ENCODE data around the gene ESPN.
A peak's percentile ranks its signal among the peaks of the same experiment; 100 is the strongest.
"Not testable (repeated sequence)": the region's sequence is repeated elsewhere in the genome, so short reads cannot be mapped to it uniquely, and the experiment has no call there.

The ESPN gene

DNA sequence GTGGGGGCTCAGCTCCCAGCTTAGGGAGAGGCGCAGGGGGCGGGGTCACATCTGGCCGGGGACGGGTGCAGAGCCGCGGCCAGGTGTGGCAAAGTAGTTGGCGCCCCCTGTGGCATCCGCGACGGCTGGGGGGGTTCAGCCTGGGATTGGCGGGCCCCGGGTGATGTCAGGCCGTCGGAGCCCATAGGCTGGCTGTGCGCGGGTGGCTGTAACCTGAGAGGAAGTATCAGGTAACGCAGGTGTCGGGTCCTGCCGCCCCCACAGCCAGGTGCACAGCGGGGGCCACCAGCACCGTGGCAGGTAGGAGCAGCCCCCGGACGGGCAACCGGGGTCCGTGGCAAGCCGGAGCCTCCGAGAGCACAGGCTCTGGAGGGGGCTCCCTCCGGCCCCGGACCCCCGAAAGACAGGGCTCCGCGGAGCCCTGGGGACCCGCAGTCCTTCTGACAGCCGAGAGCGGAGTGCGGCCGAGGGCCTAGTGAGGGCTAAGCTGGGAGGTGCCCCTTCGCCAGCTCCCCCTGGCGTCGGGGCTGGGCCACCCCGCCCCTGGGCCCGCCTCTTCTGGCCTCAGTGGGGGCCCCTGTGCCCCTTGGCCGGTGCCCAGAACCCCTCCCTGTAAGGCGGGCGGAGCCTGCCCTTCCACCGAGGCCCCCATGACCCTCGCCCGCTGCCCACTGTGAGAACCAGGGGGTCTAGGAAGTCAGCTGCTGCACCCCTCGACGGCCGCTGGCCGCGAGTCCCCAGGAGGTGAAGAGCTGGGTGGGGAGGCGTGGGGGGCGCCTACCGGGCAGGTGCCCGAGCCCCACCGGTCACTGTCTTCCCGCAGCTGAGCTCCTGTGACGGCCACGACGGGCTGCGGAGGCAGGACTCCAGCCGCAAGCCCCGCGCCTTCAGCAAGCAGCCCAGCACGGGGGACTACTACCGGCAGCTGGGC, 23.5 kb downstream of the ESPN start:
- no peak overlapping the region for H3K27ac ChIP-seq

GRCh38 chr1:6448749-6449631, 24.4 kb downstream of the ESPN start:
- H3K27ac ChIP-seq = no peak overlapping the region
- no peak for TF ChIP-seq ZFX (IDR thresholded peaks at IDR 0.05; ENCODE audit: borderline replicate concordance)
- TF ChIP-seq CTCF (IDR thresholded peaks at IDR 0.05) = 0 out of 2 replicates have a peak, but pooled peaks have one; percentile 23

More for the DNA sequence above, 23.5 kb downstream of the ESPN start:
- no peak for TF ChIP-seq CTCF (IDR thresholded peaks at IDR 0.05)
- TF ChIP-seq ZFX (IDR thresholded peaks at IDR 0.05; ENCODE audit: borderline replicate concordance) = no peak

DNA sequence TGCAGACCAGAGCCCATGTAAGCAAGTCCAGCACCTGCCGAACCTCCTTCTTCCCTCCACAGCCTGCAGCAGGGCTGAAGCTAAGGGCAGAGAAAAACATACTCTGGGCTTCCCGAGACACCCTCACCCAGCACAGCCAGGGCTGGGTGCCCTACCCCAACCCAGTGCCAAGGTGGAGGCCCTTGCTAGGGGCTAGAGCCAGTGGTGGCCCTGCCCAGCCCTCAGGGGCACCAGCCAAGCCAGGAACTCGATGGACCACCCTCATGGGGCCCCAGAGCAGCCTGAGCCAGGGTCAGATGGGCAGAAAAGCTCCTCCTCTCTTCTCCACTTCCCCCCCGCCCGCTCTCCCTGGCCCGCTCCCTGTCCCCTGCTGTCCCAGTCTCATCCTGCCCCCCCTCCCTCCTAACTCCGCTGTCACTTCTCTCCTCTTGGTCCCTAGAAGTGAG, 25.5 kb downstream of the ESPN start:
- TF ChIP-seq ZFX (IDR thresholded peaks at IDR 0.05; ENCODE audit: borderline replicate concordance) (no peak), CTCF (IDR thresholded peaks at IDR 0.05) (no peak)
- H3K27ac ChIP-seq = no peak overlapping the region

DNA sequence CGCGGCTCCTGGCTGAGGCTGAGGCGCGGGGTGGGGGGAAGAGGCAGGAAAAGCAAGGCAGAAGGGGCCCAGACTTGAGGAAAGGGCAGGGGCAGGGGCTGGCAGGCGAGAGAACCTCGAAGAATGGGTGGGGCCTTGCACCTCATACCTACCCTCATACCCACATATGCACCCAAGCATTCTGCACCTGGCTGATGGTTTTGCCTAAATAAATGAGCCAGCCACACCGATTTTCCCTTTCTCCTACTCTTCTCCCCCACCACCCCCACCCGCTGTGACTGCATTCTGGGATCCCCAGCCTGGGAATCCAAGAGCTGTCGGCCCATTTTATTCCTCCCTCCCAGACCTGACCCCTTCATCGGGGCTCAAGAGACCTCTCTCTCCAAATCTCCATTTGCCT, 25.9 kb downstream of the ESPN start:
- not testable (repeated sequence) for H3K27ac ChIP-seq

GRCh38 chr1:6450943-6451373, 26.4 kb downstream of the ESPN start:
- no peak for TF ChIP-seq CTCF (IDR thresholded peaks at IDR 0.05)
- no peak for TF ChIP-seq ZFX (IDR thresholded peaks at IDR 0.05; ENCODE audit: borderline replicate concordance)
- no peak overlapping the region for H3K27ac ChIP-seq

DNA sequence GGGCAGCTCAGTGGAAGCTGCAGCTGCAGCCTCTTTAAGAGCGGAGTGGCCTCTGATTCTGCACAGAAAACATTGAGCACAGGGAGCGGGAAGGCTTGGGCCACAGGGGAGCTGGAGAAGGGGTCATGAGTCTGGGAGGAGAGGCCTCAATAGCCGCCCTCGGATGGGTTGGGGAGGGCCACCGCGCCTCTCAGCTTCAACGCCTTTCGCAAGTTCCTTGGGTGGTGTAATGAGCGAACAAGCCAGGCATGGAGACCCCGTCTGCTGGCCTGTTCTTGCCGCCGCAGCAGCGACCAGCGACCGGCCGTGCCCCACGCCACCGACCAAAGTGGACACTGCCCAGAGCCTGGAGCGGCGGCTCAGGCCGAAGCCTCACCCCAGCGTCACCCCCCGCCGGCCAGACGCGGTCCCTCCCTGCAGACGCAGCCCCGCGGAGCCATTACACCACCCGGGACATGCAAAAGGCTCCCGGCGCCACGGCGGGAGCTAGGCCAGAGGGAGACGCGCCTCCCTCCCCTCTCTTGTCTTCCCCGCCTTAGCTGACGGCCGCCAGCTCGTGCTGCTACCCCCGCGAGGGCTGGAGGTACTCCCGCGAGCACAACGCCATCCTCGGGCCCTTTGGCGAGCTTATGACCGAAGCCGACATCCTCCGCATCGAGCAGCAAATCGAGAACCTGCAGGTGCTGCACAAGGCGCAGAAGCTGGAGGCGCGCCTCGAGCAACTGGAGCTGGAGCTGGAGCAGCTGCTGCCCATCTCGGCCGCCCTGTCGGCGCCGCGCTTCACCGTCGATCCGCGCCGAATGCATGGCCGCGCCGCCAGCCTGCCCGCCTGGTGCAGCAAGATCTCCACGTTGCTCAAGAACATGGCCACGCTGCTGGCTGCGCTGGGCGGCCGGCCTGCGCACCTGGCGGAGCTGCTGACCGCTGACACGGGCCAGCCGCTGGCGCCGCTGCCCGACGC, 29.6 kb downstream of the ESPN start:
- not testable (repeated sequence) for H3K27ac ChIP-seq

GRCh38 chr1:6454856-6455751, 30.5 kb downstream of the ESPN start:
- TF ChIP-seq ZFX (IDR thresholded peaks at IDR 0.05; ENCODE audit: borderline replicate concordance) = no peak
- TF ChIP-seq CTCF (IDR thresholded peaks at IDR 0.05) = peak; percentile 48
- H3K27ac ChIP-seq = no peak overlapping the region

GRCh38 chr1:6455752-6456520, 31.4 kb downstream of the ESPN start:
- not testable (repeated sequence) for H3K27ac ChIP-seq

All from 22Rv1 (cell line).